GM18909 (cell line): ENCODE data around the gene ZNF831.

ENCODE experiments used
- ATAC-seq: cut with Tn5 transposase; IDR thresholded peaks from one replicate; pipeline ENCODE4 v1.9.1; 2021; ENCODE audit warnings: mild to moderate bottlenecking; ENCODE audit not compliant: unreplicated experiment, poor library complexity

ZNF831 gene

DNA sequence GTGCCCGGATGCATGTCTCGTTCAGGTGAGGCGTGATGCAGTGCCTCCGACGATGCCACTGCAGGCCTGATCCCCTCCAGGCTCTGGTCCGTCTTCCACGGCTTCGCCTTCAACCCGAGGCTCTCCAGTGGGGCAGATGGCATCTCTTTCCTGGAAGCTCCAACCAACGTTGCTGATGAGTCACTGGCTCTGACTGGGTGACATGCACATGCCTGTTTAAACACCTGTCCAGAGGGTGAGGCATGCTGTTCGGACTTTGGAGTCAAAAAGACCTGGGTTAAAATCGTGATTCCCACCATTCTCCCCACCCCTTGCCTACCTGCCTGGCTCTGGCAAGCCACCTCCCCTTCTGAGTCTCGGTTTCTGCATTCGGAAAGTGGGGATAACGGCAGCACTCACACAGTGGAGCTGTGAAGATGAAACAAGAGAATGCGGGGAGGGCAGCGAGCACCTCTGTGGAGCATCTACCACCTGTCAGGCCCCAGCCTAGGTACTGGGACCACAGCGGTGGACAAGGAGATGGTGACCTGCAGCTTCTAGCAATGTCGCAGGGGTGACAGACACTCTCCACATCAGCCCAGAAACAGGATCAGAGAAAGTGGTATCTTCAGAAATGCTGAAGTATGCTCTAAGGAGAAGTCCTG is 128.2 kb downstream of the ZNF831 start:
- no peak for ATAC-seq

DNA sequence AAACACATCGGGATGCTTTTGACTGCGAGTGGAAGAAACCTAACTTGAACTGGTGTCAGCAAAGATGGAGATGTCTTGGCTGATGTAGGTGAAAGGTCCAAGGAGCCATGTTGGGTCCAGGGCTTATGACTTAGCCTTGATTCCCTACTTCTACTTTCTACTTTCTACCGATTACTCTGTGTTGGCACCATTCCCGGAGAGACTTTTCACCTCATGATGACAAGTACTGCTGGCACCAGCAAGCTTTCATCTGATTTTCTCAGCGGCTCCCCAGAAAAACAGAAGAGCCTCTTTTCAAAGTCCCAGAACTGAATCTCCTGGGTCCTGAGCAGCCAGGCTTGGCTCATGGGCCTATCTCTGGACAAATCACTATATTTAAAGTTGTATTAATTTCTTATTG is 131.9 kb downstream of the ZNF831 start:
- no peak for ATAC-seq

GRCh38 chr20:59297686-59298085 is 134.1 kb downstream of the ZNF831 start:
- no peak for ATAC-seq

DNA sequence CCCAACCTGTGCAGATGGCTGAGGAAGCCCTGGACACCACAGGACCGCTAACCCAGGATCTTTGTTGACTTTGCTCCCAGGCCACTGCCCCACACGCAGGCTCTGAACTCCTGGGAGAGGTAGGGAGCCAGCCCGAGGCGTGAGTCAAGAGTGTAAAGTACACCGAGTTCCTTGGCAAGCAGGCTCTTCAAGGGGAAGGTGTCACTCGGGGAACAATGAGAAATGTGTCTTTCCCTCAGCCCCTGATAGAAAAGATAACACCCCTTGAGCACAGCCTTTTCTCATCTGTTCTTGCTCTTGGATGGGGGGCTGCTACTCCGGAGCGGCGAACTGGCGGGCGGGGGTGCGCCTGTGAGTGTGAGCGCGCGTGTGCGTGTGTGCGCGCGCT is 136.3 kb downstream of the ZNF831 start:
- ATAC-seq = no peak

GRCh38 chr20:59300333-59301081 is 136.9 kb downstream of the ZNF831 start, which contains the start of gene EDN3:
Gene EDN3, plus strand, starts transcription at chr20:59300611. Its CDS starts 202 bp downstream, at chr20:59300813.
- ATAC-seq = no peak

DNA sequence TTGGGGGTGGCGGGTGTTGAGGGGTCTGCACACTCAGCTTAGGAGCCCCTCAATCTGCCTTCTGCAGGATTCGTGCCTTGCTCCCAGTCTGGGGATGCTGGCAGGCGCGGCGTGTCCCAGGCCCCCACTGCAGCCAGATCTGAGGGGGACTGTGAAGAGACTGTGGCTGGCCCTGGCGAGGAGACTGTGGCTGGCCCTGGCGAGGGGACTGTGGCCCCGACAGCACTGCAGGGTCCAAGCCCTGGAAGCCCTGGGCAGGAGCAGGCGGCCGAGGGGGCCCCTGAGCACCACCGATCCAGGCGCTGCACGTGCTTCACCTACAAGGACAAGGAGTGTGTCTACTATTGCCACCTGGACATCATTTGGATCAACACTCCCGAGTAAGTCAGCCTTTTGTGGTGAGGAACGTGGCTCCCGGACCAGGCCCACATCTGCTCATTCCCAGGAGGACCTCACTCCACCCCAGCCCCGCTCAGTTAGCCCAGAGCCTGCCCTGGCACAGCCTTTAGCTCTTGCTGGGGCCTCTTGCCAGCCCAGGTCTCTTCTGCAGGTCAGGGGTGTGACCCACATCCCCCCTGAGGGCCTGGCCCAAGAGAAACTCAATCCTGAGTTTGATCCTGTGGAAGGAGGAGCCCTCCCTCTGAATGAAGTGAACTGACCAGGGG is 137.9 kb downstream of the ZNF831 start:
- no peak for ATAC-seq

GRCh38 chr20:59305908-59306655 is 142.5 kb downstream of the ZNF831 start:
- ATAC-seq = no peak

DNA sequence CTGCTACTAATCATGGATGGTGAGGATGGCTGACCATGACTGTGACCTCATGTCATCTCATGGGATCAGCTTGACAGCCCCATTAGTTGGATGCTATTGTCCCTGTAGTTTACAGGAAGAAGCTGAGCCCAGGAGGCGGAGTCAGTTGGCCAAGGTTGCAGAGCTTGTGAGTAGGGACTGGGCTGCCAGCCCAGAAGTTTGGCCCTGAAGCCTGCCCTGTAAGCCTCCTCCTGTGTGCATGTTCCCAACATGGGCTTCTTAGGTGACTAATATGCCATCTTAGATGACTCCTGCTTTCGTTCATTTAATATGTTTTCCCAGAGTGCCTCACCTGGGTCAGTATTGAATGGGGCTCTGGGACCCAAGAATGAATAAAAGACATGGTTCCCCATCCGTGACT is 143.6 kb downstream of the ZNF831 start:
- ATAC-seq = no peak
